K562 (cell line): ENCODE results near the gene CEP250. TPM values are rescaled to one million over a fixed set of nuclear protein-coding genes. Genes with fewer than 3 reads are reported as not detected.

Experiments
- ARID1B ChIP-seq: fragments of 450-650 bp; IDR thresholded peaks from 2 replicates; pipeline ENCODE4 v1.6.1; 2016; ENCODE audit warnings: antibody characterized with exemption, mild to moderate bottlenecking, inconsistent platforms
- ATF7 ChIP-seq: fragments of 450-650 bp; IDR thresholded peaks from 2 replicates; pipeline ENCODE4 v1.7.1; 2014; ENCODE audit warnings: mild to moderate bottlenecking, moderate library complexity
- CHD2 ChIP-seq: IDR thresholded peaks from 2 replicates; pipeline ENCODE4 v1.6.1; 2011; ENCODE audit warnings: low read depth, low read length
- CTCF ChIP-seq, 3 experiments: IDR thresholded peaks in 2 of 3; conservative IDR thresholded peaks in 1 of 3; 2 replicates each; pipeline ENCODE4 v1.5.1; 2011 to 2012; ENCODE audit warnings: low read length in 3 of 3, mild to moderate bottlenecking in 3 of 3, control low read depth in 2 of 3, improper control_type of control experiment in 1 of 3, inconsistent platforms in 1 of 3, low read depth in 1 of 3, mixed read lengths in 1 of 3, moderate library complexity in 1 of 3; ENCODE audit not compliant: insufficient read depth in 2 of 3
- FOXJ3 ChIP-seq: sonication (generic); formaldehyde crosslinking; IDR thresholded peaks from 2 replicates; pipeline ENCODE4 v1.4.0; 2020; ENCODE audit warnings: mild to moderate bottlenecking, missing genetic modification reagents
- GMEB1 ChIP-seq: fragments of 250-450 bp; sonication (Bioruptor Pico); IDR thresholded peaks from 2 replicates; pipeline ENCODE4 v1.4.0; 2020; ENCODE audit warnings: mild to moderate bottlenecking
- KLF16 ChIP-seq: IDR thresholded peaks from 2 replicates; pipeline ENCODE4 v1.6.1; 2016; ENCODE audit warnings: antibody characterized with exemption
- MNT ChIP-seq, 2 experiments: fragments of 450-650 bp; conservative IDR thresholded peaks; 2 replicates each; pipeline ENCODE4 v1.6.1; 2017; ENCODE audit warnings: mild to moderate bottlenecking in 2 of 2, moderate library complexity in 2 of 2
- NBN ChIP-seq: fragments of 450-650 bp; IDR thresholded peaks from 2 replicates; pipeline ENCODE4 v1.6.1; 2016; ENCODE audit warnings: low read depth, mild to moderate bottlenecking
- NRF1 ChIP-seq, 2 experiments: fragments of 450-650 bp; IDR thresholded peaks in 1 of 2; conservative IDR thresholded peaks in 1 of 2; 2 replicates each; pipeline ENCODE4 v1.6.1; 2014; ENCODE audit warnings: mild to moderate bottlenecking in 2 of 2
- SMARCA4 ChIP-seq: fragments of 450-650 bp; IDR thresholded peaks from 2 replicates; pipeline ENCODE4 v1.6.1; 2016
- SMC3 ChIP-seq: conservative IDR thresholded peaks from 2 replicates; pipeline ENCODE4 v1.6.1; 2011; ENCODE audit warnings: low read depth, low read length, improper control_type of control experiment; ENCODE audit not compliant: insufficient read depth
- SUPT5H ChIP-seq: fragments of 450-650 bp; IDR thresholded peaks from 2 replicates; pipeline ENCODE4 v1.6.1; 2016
- TAF1 ChIP-seq: IDR thresholded peaks from 2 replicates; pipeline ENCODE4 v1.6.1; 2011; ENCODE audit warnings: mild to moderate bottlenecking, low read length, moderate library complexity; ENCODE audit not compliant: insufficient read depth, control insufficient read depth, severe bottlenecking; ENCODE audit errors: extremely low read depth
- XRCC3 ChIP-seq: fragments of 450-650 bp; IDR thresholded peaks from 2 replicates; pipeline ENCODE4 v1.6.1; 2017; ENCODE audit warnings: mild to moderate bottlenecking, moderate library complexity
- ZFP36 ChIP-seq: fragments of 150-350 bp; IDR thresholded peaks from 2 replicates; pipeline ENCODE4 v1.6.1; 2018; ENCODE audit warnings: low read length, low read depth; ENCODE audit not compliant: partially characterized antibody
- ZNF589 ChIP-seq: fragments of 200-800 bp; sonication (Bioruptor generic); IDR thresholded peaks from 2 replicates; pipeline ENCODE4 v1.6.1; 2016; ENCODE audit warnings: low read depth, missing genetic modification characterization, missing compliant biosample characterization
- polyA plus RNA-seq, 8 experiments: library from polyadenylated mRNA; depleted of rRNA in 4 of 8; stranded (reverse) in 5 of 8; unstranded in 3 of 8; fragments of >200 nt; fragmentation: Nextera tagmentation in 2 of 8; fragmentation: Illumina TruSeq in 1 of 8; extraction: Ambion mirVana in 2 of 8; extraction: Trizol in 1 of 8; gene quantifications; 2 replicates each; pipeline versions ENCODE4 v1.2.1 to v1.2.3, GENCODE V29; 2011 to 2014; ENCODE audit warnings: inconsistent platforms in 1 of 8, missing spikeins in 1 of 8
- total RNA-seq, 7 experiments: library from RNA; depleted of rRNA in 6 of 7; stranded (reverse); fragments of >200 nt in 6 of 7; fragmentation: Illumina TruSeq in 2 of 7; extraction: Trizol in 2 of 7; gene quantifications; 2 replicates each; pipeline versions ENCODE4 v1.2.1 to v1.2.3, GENCODE V29; 2011 to 2021; ENCODE audit warnings: low replicate concordance in 1 of 7
- TF ChIP-seq, protein P1 (sequence below): sonication (generic); formaldehyde crosslinking; IDR thresholded peaks from 2 replicates; pipeline ENCODE4 v1.8.0; 2022; ENCODE audit warnings: mild to moderate bottlenecking, missing genetic modification reagents, borderline replicate concordance
- TF ChIP-seq, protein P2 (sequence below): fragments of 450-650 bp; formaldehyde crosslinking; IDR thresholded peaks from 2 replicates; pipeline ENCODE4 v1.4.0; 2020; ENCODE audit warnings: mild to moderate bottlenecking, moderate library complexity

CEP250 gene
- total and polyA plus RNA-seq, 9 of the 15 experiments (the other 6 are each of a cell fraction or from before 2014, with no cell fraction given), result 2.5 to 41.9 (median 20.5) TPM

- peak; percentile 68 for TF ChIP-seq SMC3
- no peak for TF ChIP-seq FOXJ3
- TF ChIP-seq XRCC3, result no peak
- TF ChIP-seq ARID1B, result 0 out of 2 replicates have a peak, but pooled peaks have one; percentile 19
- peak in 1 of 2 experiments; percentile 18; a peak in 1 of 4 replicates for TF ChIP-seq NRF1 (conservative IDR thresholded peaks at IDR 0.05 in 1 of 2, IDR thresholded peaks at IDR 0.05 in 1 of 2)
- TF ChIP-seq CTCF (IDR thresholded peaks at IDR 0.05 in 2 of 3, conservative IDR thresholded peaks at IDR 0.05 in 1 of 3; ENCODE audit: insufficient read depth in 2 of 3, low read depth in 1 of 3, low read length in 3 of 3), result peak; percentile 86 to 90 (median 89)
- peak; percentile 41; the same call in 1 of the 2 replicates for TF ChIP-seq NBN
- peak; percentile 27; the same call in 1 of the 2 replicates for TF ChIP-seq KLF16
- TF ChIP-seq, protein P1, sequence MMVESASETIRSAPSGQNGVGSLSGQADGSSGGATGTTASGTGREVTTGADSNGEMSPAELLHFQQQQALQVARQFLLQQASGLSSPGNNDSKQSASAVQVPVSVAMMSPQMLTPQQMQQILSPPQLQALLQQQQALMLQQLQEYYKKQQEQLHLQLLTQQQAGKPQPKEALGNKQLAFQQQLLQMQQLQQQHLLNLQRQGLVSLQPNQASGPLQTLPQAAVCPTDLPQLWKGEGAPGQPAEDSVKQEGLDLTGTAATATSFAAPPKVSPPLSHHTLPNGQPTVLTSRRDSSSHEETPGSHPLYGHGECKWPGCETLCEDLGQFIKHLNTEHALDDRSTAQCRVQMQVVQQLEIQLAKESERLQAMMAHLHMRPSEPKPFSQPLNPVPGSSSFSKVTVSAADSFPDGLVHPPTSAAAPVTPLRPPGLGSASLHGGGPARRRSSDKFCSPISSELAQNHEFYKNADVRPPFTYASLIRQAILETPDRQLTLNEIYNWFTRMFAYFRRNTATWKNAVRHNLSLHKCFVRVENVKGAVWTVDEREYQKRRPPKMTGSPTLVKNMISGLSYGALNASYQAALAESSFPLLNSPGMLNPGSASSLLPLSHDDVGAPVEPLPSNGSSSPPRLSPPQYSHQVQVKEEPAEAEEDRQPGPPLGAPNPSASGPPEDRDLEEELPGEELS (CRISPR knock-in tag), result no peak
- TF ChIP-seq SUPT5H, result 0 out of 2 replicates have a peak, but pooled peaks have one; percentile 24
- TF ChIP-seq TAF1, result peak; percentile 30
- TF ChIP-seq CHD2, result peak; percentile 37; the same call in 1 of the 2 replicates
- TF ChIP-seq ZNF589, result no peak
- TF ChIP-seq, protein P2, sequence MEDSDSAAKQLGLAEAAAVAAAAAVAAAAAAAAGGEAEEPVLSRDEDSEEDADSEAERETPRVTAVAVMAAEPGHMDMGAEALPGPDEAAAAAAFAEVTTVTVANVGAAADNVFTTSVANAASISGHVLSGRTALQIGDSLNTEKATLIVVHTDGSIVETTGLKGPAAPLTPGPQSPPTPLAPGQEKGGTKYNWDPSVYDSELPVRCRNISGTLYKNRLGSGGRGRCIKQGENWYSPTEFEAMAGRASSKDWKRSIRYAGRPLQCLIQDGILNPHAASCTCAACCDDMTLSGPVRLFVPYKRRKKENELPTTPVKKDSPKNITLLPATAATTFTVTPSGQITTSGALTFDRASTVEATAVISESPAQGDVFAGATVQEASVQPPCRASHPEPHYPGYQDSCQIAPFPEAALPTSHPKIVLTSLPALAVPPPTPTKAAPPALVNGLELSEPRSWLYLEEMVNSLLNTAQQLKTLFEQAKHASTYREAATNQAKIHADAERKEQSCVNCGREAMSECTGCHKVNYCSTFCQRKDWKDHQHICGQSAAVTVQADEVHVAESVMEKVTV (CRISPR knock-in tag), result peak; percentile 16; the same call in 1 of the 2 replicates
- peak; percentile 68 for TF ChIP-seq ZFP36
- TF ChIP-seq MNT (conservative IDR thresholded peaks at IDR 0.05), result peak; percentile 34 to 53; a peak in 2 of 4 replicates
- TF ChIP-seq GMEB1 (CRISPR knock-in tag), result no peak
- 0 out of 2 replicates have a peak, but pooled peaks have one; percentile 33 for TF ChIP-seq SMARCA4
- TF ChIP-seq ATF7, result 0 out of 2 replicates have a peak, but pooled peaks have one; percentile 21
These were observed 8.2 kb upstream of the CEP250 start (continued) for GRCh38 chr20:35447082-35447789.
